ENCODE results near the gene CAPN5. TPM values are rescaled to one million over a fixed set of nuclear protein-coding genes. Genes with fewer than 3 reads are reported as not detected.

The CAPN5 gene
- total and polyA plus RNA-seq, 2 donors = 1.5 to 3.0 TPM

DNA sequence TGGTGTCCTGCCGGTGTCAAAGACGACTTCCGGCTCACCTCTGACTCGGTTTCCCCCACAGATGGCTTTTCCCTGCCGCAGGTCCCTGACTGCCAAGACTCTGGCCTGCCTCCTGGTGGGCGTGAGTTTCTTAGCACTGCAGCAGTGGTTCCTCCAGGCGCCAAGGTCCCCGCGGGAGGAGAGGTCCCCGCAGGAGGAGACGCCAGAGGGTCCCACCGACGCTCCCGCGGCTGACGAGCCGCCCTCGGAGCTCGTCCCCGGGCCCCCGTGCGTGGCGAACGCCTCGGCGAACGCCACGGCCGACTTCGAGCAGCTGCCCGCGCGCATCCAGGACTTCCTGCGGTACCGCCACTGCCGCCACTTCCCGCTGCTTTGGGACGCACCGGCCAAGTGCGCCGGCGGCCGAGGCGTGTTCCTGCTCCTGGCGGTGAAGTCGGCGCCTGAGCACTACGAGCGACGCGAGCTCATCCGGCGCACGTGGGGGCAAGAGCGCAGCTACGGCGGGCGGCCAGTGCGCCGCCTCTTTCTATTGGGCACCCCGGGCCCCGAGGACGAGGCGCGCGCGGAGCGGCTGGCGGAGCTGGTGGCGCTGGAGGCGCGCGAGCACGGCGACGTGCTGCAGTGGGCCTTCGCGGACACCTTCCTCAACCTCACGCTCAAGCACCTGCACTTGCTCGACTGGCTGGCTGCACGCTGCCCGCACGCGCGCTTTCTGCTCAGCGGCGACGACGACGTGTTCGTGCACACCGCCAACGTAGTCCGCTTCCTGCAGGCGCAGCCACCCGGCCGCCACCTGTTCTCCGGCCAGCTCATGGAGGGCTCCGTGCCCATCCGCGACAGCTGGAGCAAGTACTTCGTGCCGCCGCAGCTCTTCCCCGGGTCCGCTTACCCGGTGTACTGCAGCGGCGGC is 27.0 kb upstream of the CAPN5 start:
- H3K27me3 ChIP-seq (ENCODE audit: control insufficient read depth in 2 of 2, insufficient read depth in 1 of 2, low read length in 1 of 2) = peaks cover 13 to 49% of the 10 kb centered on the region in 2 donors
- peak overlapping the region in 1 of 2 donors; percentile 37 for H3K4me3 ChIP-seq (ENCODE audit: low read length in 2 of 2)
- H3K4me1 ChIP-seq (ENCODE audit: control insufficient read depth in 2 of 2, insufficient read depth in 2 of 2, low read length in 2 of 2) = peaks cover 6% of the 10 kb centered on the region in 2 donors
- 22% methylated on average over 109 of the region's 109 CpGs for WGBS
- peak in 4 of 9 donors; percentile 13 to 51 (median 29) for DNase-seq (ENCODE audit: low read depth in 6 of 9, low spot score in 9 of 9)
- peaks cover 0 to 11% of the 10 kb centered on the region in 2 donors for H3K9me3 ChIP-seq (ENCODE audit: control insufficient read depth in 2 of 2, insufficient read depth in 1 of 2, low read length in 1 of 2)
- H3K36me3 ChIP-seq (ENCODE audit: control insufficient read depth in 2 of 2, insufficient read depth in 2 of 2, low read length in 1 of 2) = no peaks in the 10 kb centered on the region
- H3K27ac ChIP-seq (ENCODE audit: low read depth in 1 of 2, low read length in 1 of 2) = no peak overlapping the region

DNA sequence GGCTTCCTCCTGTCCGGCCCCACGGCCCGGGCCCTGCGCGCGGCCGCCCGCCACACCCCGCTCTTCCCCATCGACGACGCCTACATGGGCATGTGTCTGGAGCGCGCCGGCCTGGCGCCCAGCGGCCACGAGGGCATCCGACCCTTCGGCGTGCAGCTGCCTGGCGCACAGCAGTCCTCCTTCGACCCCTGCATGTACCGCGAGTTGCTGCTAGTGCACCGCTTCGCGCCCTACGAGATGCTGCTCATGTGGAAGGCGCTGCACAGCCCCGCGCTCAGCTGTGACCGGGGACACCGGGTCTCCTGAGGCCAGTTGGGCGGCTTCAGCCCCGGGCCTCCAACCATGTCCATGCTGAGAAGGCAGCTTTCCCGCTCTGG is 26.4 kb upstream of the CAPN5 start:
- no peaks in the 10 kb centered on the region for H3K36me3 ChIP-seq (ENCODE audit: control insufficient read depth in 2 of 2, insufficient read depth in 2 of 2, low read length in 1 of 2)
- H3K4me1 ChIP-seq (ENCODE audit: control insufficient read depth in 2 of 2, insufficient read depth in 2 of 2, low read length in 2 of 2) = peaks cover 6% of the 10 kb centered on the region in 2 donors
- peaks cover 0 to 11% of the 10 kb centered on the region in 2 donors for H3K9me3 ChIP-seq (ENCODE audit: control insufficient read depth in 2 of 2, insufficient read depth in 1 of 2, low read length in 1 of 2)
- no peak overlapping the region for H3K4me3 ChIP-seq (ENCODE audit: low read length in 2 of 2)
- WGBS = 77% methylated on average over 37 of the region's 37 CpGs
- DNase-seq (ENCODE audit: low read depth in 6 of 9, low spot score in 9 of 9) = no peak
- H3K27ac ChIP-seq (ENCODE audit: low read depth in 1 of 2, low read length in 1 of 2) = no peak overlapping the region
- peaks cover 15 to 55% of the 10 kb centered on the region in 2 donors for H3K27me3 ChIP-seq (ENCODE audit: control insufficient read depth in 2 of 2, insufficient read depth in 1 of 2, low read length in 1 of 2)

DNA sequence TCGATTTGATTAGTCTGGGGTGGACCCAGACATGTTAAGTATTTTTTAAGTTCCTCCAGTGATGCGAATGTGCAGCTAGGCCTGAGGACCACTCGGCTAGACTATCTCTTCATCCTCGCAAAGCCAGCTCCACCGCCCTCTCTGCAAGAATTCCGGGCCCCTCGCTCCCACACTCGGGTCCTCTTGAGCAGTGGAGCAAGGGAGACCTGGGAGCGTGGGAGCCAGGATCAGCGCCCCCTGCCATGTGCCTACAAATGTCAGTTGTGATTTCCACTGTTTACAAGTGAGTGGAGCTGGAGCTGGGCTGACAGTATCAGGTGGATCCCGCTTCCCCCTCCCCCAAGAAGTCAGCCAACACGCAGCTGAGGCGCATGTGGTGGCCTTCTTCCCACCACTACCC is 25.9 kb upstream of the CAPN5 start:
- Histone ChIP-seq H3K36me3 (ENCODE audit: control insufficient read depth in 2 of 2, insufficient read depth in 2 of 2, low read length in 1 of 2) (no peaks in the 10 kb centered on the region), H3K27ac (ENCODE audit: low read depth in 1 of 2, low read length in 1 of 2) (no peak overlapping the region), H3K4me3 (ENCODE audit: low read length in 2 of 2) (no peak overlapping the region), H3K4me1 (ENCODE audit: control insufficient read depth in 2 of 2, insufficient read depth in 2 of 2, low read length in 2 of 2) (peaks cover 6% of the 10 kb centered on the region in 2 donors), H3K27me3 (ENCODE audit: control insufficient read depth in 2 of 2, insufficient read depth in 1 of 2, low read length in 1 of 2) (peaks cover 18 to 59% of the 10 kb centered on the region in 2 donors), H3K9me3 (ENCODE audit: control insufficient read depth in 2 of 2, insufficient read depth in 1 of 2, low read length in 1 of 2) (peaks cover 0 to 11% of the 10 kb centered on the region in 2 donors)
- DNase-seq (ENCODE audit: low read depth in 6 of 9, low spot score in 9 of 9) = no peak
- 97% methylated on average over 13 of the region's 13 CpGs for WGBS

DNA sequence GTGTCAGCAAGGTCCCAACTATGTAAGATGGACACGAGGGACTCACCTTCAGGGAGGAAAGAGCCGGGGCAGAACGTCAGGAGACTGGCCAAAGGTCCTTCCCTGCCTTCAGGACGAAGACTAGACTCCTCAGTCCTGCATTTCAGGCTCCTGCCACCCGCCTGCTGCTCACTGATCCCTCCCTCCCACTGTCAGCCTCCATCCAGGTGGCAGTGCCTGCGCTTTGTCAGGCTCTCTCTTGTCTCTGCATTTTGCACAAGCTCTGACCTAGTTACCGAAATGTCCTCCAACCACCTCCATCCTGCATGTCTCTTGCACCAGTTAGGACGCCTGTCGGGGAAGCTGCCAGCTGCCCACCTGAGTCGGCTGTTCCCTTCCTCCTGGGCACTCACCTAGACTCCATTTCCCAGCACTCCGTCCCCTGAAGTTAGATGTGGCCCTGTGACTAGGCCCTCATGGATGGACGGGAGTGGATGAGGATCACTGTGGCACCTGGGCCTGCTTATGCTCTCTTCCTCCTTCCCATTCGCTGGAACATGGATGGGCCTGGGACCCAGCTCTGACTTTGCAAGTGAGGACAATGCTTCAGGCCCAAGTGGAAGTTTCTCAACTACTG is 24.6 kb upstream of the CAPN5 start:
- H3K4me3 ChIP-seq (ENCODE audit: low read length in 2 of 2) = no peak overlapping the region
- peaks cover 19 to 56% of the 10 kb centered on the region in 2 donors for H3K27me3 ChIP-seq (ENCODE audit: control insufficient read depth in 2 of 2, insufficient read depth in 1 of 2, low read length in 1 of 2)
- WGBS = 98% methylated on average over 13 of the region's 13 CpGs
- H3K9me3 ChIP-seq (ENCODE audit: control insufficient read depth in 2 of 2, insufficient read depth in 1 of 2, low read length in 1 of 2) = peaks cover 0 to 11% of the 10 kb centered on the region in 2 donors
- H3K36me3 ChIP-seq (ENCODE audit: control insufficient read depth in 2 of 2, insufficient read depth in 2 of 2, low read length in 1 of 2) = no peaks in the 10 kb centered on the region
- no peak overlapping the region for H3K27ac ChIP-seq (ENCODE audit: low read depth in 1 of 2, low read length in 1 of 2)
- DNase-seq (ENCODE audit: low read depth in 6 of 9, low spot score in 9 of 9) = no peak
- H3K4me1 ChIP-seq (ENCODE audit: control insufficient read depth in 2 of 2, insufficient read depth in 2 of 2, low read length in 2 of 2) = peaks cover 6 to 11% of the 10 kb centered on the region in 2 donors

DNA sequence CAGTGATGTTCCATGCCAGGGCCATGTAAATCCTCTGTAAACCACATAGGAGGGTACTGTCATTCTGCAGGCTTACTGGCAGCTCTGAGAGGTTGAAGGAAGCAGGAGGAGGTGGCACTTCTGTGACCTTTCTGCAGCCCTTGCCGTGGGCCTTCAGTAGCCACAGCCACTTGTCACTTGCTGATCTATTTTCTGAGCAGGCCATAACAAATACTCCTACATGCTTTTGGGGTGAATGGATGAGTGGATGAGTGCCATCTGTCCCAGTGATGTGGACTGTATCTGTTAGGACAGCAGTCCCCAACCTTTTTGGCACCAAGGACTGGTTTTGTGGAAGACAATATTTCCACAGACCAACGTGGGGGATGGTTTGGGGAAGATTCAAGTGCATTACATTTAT is 22.4 kb upstream of the CAPN5 start:
- Histone ChIP-seq H3K27ac (ENCODE audit: low read depth in 1 of 2, low read length in 1 of 2) (no peak overlapping the region), H3K4me3 (ENCODE audit: low read length in 2 of 2) (no peak overlapping the region), H3K36me3 (ENCODE audit: control insufficient read depth in 2 of 2, insufficient read depth in 2 of 2, low read length in 1 of 2) (no peaks in the 10 kb centered on the region), H3K4me1 (ENCODE audit: control insufficient read depth in 2 of 2, insufficient read depth in 2 of 2, low read length in 2 of 2) (peaks cover 5 to 11% of the 10 kb centered on the region in 2 donors), H3K9me3 (ENCODE audit: control insufficient read depth in 2 of 2, insufficient read depth in 1 of 2, low read length in 1 of 2) (peaks cover 0 to 11% of the 10 kb centered on the region in 2 donors), H3K27me3 (ENCODE audit: control insufficient read depth in 2 of 2, insufficient read depth in 1 of 2, low read length in 1 of 2) (peaks cover 14 to 41% of the 10 kb centered on the region in 2 donors)
- 94% methylated on average over 2 of the region's 2 CpGs for WGBS
- no peak for DNase-seq (ENCODE audit: low read depth in 6 of 9, low spot score in 9 of 9)

GRCh38 chr11:77044886-77045285 is 21.9 kb upstream of the CAPN5 start:
- no peak overlapping the region for H3K27ac ChIP-seq (ENCODE audit: low read depth in 1 of 2, low read length in 1 of 2)
- H3K4me1 ChIP-seq (ENCODE audit: control insufficient read depth in 2 of 2, insufficient read depth in 2 of 2, low read length in 2 of 2) = peaks cover 0 to 10% of the 10 kb centered on the region in 2 donors
- H3K4me3 ChIP-seq (ENCODE audit: low read length in 2 of 2) = no peak overlapping the region
- DNase-seq (ENCODE audit: low read depth in 6 of 9, low spot score in 9 of 9) = no peak
- H3K36me3 ChIP-seq (ENCODE audit: control insufficient read depth in 2 of 2, insufficient read depth in 2 of 2, low read length in 1 of 2) = no peaks in the 10 kb centered on the region
- H3K9me3 ChIP-seq (ENCODE audit: control insufficient read depth in 2 of 2, insufficient read depth in 1 of 2, low read length in 1 of 2) = peaks cover 0 to 11% of the 10 kb centered on the region in 2 donors
- H3K27me3 ChIP-seq (ENCODE audit: control insufficient read depth in 2 of 2, insufficient read depth in 1 of 2, low read length in 1 of 2) = peaks cover 8 to 35% of the 10 kb centered on the region in 2 donors
- 98% methylated on average over 9 of the region's 9 CpGs for WGBS

DNA sequence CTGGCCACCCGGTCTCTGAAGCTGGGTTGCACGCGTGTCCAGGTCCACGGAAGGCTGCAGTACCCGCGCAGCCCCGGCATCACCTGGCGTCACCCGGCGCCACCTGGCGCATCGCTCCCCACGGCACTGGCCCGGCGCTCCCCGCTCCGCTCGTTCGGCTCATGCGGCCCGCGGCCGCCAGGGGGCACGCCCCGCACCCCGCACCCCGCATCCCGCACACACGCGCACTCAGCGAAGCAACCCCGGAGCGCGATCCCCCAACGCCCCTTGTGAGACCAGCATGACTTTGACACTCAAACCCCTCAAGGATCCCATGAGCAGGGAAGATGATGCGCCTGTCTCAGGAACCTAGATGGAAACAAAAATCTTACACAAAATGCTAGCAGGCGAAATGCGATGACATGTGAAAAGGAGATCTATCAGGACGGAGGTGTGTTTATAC is 20.7 kb upstream of the CAPN5 start:
- peaks cover 6 to 24% of the 10 kb centered on the region in 2 donors for H3K27me3 ChIP-seq (ENCODE audit: control insufficient read depth in 2 of 2, insufficient read depth in 1 of 2, low read length in 1 of 2)
- DNase-seq (ENCODE audit: low read depth in 6 of 9, low spot score in 9 of 9) = peak in 4 of 9 donors; percentile 27 to 63 (median 54)
- no peak overlapping the region for H3K4me3 ChIP-seq (ENCODE audit: low read length in 2 of 2)
- WGBS = 7% methylated on average over 39 of the region's 39 CpGs
- H3K4me1 ChIP-seq (ENCODE audit: control insufficient read depth in 2 of 2, insufficient read depth in 2 of 2, low read length in 2 of 2) = peaks cover 0 to 7% of the 10 kb centered on the region in 2 donors
- H3K9me3 ChIP-seq (ENCODE audit: control insufficient read depth in 2 of 2, insufficient read depth in 1 of 2, low read length in 1 of 2) = peaks cover 0 to 4% of the 10 kb centered on the region in 2 donors
- no peaks in the 10 kb centered on the region for H3K36me3 ChIP-seq (ENCODE audit: control insufficient read depth in 2 of 2, insufficient read depth in 2 of 2, low read length in 1 of 2)
- no peak overlapping the region for H3K27ac ChIP-seq (ENCODE audit: low read depth in 1 of 2, low read length in 1 of 2)

- DNase-seq (ENCODE audit: low read depth in 6 of 9, low spot score in 9 of 9) = peak; percentile 76 to 97 (median 91)
- Histone ChIP-seq H3K4me3 (ENCODE audit: low read length in 2 of 2) (peak overlapping the region; percentile 28 to 37), H3K27ac (ENCODE audit: low read depth in 1 of 2, low read length in 1 of 2) (peak overlapping the region in 1 of 2 donors; percentile 55), H3K9me3 (ENCODE audit: control insufficient read depth in 2 of 2, insufficient read depth in 1 of 2, low read length in 1 of 2) (no peaks in the 10 kb centered on the region), H3K4me1 (ENCODE audit: control insufficient read depth in 2 of 2, insufficient read depth in 2 of 2, low read length in 2 of 2) (peaks cover 0 to 7% of the 10 kb centered on the region in 2 donors), H3K36me3 (ENCODE audit: control insufficient read depth in 2 of 2, insufficient read depth in 2 of 2, low read length in 1 of 2) (no peaks in the 10 kb centered on the region), H3K27me3 (ENCODE audit: control insufficient read depth in 2 of 2, insufficient read depth in 1 of 2, low read length in 1 of 2) (peaks cover 6 to 16% of the 10 kb centered on the region in 2 donors)
- 5% methylated on average over 15 of the region's 15 CpGs for WGBS
These were observed 19.5 kb upstream of the CAPN5 start for GRCh38 chr11:77047007-77047927.

All from thymus (tissue), 11 donors.